ENCODE data around the gene TRIM69. TPM values are rescaled to one million over a fixed set of nuclear protein-coding genes. Genes with fewer than 3 reads are reported as not detected.
"Not testable (repeated sequence)": the region's sequence is repeated elsewhere in the genome, so short reads cannot be mapped to it uniquely, and the experiment has no call there.

The TRIM69 gene, protein sequence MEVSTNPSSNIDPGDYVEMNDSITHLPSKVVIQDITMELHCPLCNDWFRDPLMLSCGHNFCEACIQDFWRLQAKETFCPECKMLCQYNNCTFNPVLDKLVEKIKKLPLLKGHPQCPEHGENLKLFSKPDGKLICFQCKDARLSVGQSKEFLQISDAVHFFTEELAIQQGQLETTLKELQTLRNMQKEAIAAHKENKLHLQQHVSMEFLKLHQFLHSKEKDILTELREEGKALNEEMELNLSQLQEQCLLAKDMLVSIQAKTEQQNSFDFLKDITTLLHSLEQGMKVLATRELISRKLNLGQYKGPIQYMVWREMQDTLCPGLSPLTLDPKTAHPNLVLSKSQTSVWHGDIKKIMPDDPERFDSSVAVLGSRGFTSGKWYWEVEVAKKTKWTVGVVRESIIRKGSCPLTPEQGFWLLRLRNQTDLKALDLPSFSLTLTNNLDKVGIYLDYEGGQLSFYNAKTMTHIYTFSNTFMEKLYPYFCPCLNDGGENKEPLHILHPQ
- total RNA-seq, result 38.6 and 42.7 TPM in 2 replicates

DNA sequence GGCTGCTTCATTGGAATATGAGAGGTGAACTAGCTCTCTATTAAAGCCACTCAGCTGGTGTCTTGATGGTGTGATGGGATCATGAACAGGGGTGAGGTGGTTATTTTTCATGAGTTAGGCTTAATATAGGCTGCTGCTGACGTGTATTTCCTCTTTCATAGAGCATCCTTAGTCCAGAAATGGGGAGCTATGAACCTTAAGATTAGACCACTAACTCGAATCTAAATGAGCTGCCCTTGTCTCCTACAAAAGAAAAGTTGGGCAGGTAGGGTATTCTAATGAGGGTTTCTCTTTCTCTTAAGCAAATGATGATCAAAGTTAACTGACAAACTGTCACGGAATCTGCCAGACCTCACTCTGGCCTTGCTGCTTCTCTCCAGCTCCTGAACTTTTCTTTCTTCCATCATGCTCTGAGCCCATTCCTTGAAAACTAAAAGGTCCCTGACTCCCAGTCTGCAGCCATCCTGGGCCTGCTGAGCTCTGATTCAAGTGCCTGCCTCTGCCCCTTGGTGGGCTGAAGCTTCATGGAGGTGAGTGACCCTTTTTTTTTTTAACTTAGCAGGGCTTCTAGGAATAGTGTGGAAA is at the start of gene TRIM69:
TSS of gene TRIM69 (plus strand) at position 348 of the 585 bp plus-strand sequence. CDS start at position 525, 177 bp downstream.
- Mint-ChIP-seq H3K27ac (peak within 1 kb of the TSS; percentile 97), H3K4me3 (peak within 1 kb of the TSS; percentile 92), H3K4me1 (peaks cover 54% of the 10 kb centered on the region), H3K9me3 (no peaks in the 10 kb centered on the region), H3K27me3 (no peaks in the 10 kb centered on the region), H3K36me3 (ENCODE audit: low read depth) (peaks cover 17% of the 10 kb centered on the region)
- intact Hi-C loops (cut with micrococcal nuclease), result loop anchor here (1.0 kb wide), 1 partner anchor 8 kb away; no protein-coding TSS in a partner anchor
- DNase-seq, result peak; percentile 71

DNA sequence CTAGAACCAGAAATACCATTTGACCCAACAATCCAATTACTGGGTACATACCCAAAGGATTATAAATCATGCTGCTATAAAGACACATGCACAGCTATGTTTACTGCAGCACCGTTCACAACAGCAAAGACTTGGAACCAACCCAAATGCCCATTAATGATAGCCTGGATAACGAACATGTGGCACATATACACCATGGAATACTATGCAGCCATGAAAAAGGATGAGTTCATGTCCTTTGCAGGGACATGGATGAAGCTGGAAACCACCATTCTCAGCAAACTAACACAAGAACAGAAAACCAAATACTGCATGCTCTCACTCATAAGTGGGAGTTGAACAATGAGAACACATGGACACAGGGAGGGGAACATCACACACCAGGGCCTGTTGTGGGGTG is 47.0 kb upstream of the TRIM69 start:
- H3K27me3 Mint-ChIP-seq; intact Hi-C loops (cut with micrococcal nuclease); DNase-seq: not testable (repeated sequence)
- Mint-ChIP-seq H3K4me1 (peaks cover 30% of the 10 kb centered on the region), H3K27ac (peak overlapping the region; percentile 15), H3K4me3 (peak overlapping the region; percentile 28), H3K36me3 (ENCODE audit: low read depth) (peaks cover 33% of the 10 kb centered on the region), H3K9me3 (peaks cover 35% of the 10 kb centered on the region)

DNA sequence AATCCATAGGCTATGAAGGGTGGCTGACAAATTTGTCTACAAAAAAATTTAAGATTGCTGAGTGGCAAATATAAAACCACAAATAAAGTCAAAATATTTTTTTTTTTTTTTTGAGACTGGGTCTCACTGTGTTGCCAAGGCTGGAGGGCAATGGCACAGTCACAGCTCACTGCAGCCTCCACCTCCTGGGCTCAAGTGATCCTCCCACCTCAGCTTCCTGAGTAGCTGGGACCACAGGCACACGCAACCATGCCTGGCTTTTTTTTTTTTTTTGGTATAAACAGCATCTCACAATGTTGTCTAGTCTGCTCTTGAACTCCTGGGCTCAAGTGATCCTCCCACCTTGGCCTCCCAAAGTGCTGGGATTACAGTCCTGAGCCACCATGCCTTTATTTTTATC is 46.1 kb upstream of the TRIM69 start:
- intact Hi-C loops (cut with micrococcal nuclease); H3K4me3 Mint-ChIP-seq; H3K27me3 Mint-ChIP-seq; H3K27ac Mint-ChIP-seq: not testable (repeated sequence)
- DNase-seq, result peak; percentile 79
- peaks cover 26% of the 10 kb centered on the region for H3K36me3 Mint-ChIP-seq (ENCODE audit: low read depth)
- peaks cover 30% of the 10 kb centered on the region for H3K4me1 Mint-ChIP-seq
- peaks cover 32% of the 10 kb centered on the region for H3K9me3 Mint-ChIP-seq

DNA sequence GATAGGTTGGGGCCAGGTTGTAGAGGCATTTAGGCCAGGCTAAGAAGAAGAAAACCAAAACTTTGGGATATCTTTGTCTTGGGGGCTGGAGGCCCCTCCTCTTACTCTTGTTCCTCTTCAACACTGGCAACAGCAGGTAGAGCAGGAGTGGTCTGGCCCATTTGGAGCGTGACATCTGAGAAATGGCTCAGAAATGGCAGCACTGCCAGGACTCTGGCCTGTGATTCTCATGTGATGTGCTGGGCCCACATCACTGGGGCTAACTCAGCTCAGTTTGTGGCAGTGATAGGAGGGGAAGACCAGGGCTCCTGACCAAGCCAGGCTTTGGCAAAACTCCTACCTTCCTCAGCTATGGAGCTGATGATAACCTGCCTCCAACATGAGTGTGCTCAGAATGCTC is 43.7 kb upstream of the TRIM69 start:
- Mint-ChIP-seq H3K4me3 (no peak overlapping the region), H3K4me1 (peaks cover 22% of the 10 kb centered on the region)

DNA sequence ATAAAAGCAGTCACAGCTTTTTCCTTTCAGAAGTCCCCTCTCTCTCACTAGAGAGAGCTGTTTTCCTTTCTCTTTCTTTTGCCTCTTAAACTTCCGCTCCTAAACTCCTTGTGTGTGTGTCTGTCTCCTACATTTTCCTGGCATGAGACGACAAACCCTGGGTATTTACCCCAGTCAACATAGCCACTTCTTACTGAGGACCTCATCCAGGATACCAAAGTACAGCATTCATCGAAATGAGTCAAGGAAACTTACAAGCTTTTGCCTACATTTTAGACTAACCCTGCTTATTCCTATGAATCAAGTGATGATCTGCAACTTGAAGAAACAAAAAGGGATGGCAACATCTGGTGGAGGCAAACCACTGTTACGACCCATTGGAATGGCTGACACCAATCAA is 41.9 kb upstream of the TRIM69 start:
- Mint-ChIP-seq H3K27ac (no peak overlapping the region), H3K4me3 (no peak overlapping the region), H3K4me1 (peaks cover 15% of the 10 kb centered on the region), H3K9me3 (peaks cover 6% of the 10 kb centered on the region), H3K27me3 (peaks cover 11% of the 10 kb centered on the region), H3K36me3 (ENCODE audit: low read depth) (peaks cover 5% of the 10 kb centered on the region)
- no peak for DNase-seq
- intact Hi-C loops (cut with micrococcal nuclease), result no loop called here

More for the DNA sequence above, 43.7 kb upstream of the TRIM69 start:
- H3K27me3 Mint-ChIP-seq, result peaks cover 4% of the 10 kb centered on the region
- peaks cover 13% of the 10 kb centered on the region for H3K9me3 Mint-ChIP-seq
- no peak for DNase-seq
- intact Hi-C loops (cut with micrococcal nuclease), result no loop called here
- H3K27ac Mint-ChIP-seq, result no peak overlapping the region
- peaks cover 12% of the 10 kb centered on the region for H3K36me3 Mint-ChIP-seq (ENCODE audit: low read depth)

DNA sequence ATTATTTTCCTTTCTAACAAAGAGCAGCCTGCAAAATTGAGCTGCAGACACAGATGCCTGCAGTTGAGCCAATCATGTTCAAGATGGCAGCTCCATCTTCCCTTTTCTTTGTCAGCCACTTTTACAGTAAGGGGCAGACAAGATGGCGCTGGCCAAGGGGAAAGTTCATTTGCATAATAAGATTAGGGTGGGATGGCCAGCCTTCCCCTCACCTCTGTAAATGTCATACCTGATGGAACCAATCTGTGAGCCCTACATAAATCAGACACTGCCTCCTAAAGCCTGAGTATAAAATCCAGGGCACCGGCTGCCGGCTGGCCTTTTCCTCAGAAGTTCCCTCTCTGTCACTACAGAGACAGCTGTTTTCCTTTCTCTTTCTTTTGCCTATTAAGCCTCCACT is 41.0 kb upstream of the TRIM69 start:
- H3K36me3 Mint-ChIP-seq (ENCODE audit: low read depth), result peaks cover 5% of the 10 kb centered on the region
- H3K27ac Mint-ChIP-seq, result no peak overlapping the region
- intact Hi-C loops (cut with micrococcal nuclease), result no loop called here
- H3K4me3 Mint-ChIP-seq, result no peak overlapping the region
- H3K9me3 Mint-ChIP-seq, result peaks cover 10% of the 10 kb centered on the region
- no peak for DNase-seq
- H3K27me3 Mint-ChIP-seq, result peaks cover 15% of the 10 kb centered on the region
- peaks cover 12% of the 10 kb centered on the region for H3K4me1 Mint-ChIP-seq

DNA sequence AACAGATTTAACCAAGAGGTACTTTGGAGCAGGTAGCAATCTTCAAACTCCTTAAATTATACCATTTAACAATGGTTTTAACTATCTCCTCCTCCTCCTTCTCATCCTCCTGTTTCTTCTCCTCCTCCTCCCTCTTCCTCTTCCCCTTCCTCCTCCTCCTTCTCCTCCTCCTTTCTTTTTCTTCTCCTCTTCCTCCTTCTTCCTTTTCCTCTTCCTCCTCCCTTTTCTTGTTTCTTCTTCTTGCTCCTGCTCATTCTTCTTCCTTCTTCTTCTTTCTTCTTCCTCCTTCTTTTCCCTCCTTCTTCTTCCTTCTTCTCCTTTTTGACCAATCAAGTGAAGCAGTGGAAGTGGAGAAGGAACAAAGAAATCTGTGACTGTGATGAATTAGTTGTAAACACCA is 39.3 kb upstream of the TRIM69 start:
- Mint-ChIP-seq H3K4me1 (peaks cover 19% of the 10 kb centered on the region), H3K27ac (no peak overlapping the region), H3K9me3 (peaks cover 21% of the 10 kb centered on the region), H3K36me3 (ENCODE audit: low read depth) (peaks cover 15% of the 10 kb centered on the region), H3K4me3 (no peak overlapping the region), H3K27me3 (peaks cover 15% of the 10 kb centered on the region)
- no peak for DNase-seq
- intact Hi-C loops (cut with micrococcal nuclease), result no loop called here

DNA sequence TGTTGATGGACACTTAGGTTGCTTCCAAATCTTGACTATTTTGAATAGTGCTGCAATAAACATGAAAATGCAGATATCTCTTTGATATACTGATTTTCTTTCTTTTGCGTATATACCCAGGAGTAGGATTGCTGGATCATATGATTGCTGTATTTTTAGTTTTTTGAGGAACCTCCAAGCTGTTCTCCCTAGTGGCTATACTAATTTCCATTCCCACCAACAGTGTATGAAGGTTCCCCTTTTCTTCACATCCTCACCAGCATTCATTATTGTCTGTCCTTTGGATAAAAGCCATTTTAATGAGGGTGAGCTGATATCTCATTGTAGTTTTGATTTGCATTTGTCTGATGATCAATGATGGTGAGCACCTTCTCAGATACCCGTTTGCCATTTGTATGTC is 37.7 kb upstream of the TRIM69 start:
- H3K9me3 Mint-ChIP-seq, result peaks cover 30% of the 10 kb centered on the region
- intact Hi-C loops (cut with micrococcal nuclease), result no loop called here
- H3K4me1 Mint-ChIP-seq, result peaks cover 19% of the 10 kb centered on the region
- H3K36me3 Mint-ChIP-seq (ENCODE audit: low read depth), result peaks cover 23% of the 10 kb centered on the region
- peaks cover 15% of the 10 kb centered on the region for H3K27me3 Mint-ChIP-seq
- no peak overlapping the region for H3K27ac Mint-ChIP-seq
- DNase-seq, result no peak
- H3K4me3 Mint-ChIP-seq, result no peak overlapping the region

DNA sequence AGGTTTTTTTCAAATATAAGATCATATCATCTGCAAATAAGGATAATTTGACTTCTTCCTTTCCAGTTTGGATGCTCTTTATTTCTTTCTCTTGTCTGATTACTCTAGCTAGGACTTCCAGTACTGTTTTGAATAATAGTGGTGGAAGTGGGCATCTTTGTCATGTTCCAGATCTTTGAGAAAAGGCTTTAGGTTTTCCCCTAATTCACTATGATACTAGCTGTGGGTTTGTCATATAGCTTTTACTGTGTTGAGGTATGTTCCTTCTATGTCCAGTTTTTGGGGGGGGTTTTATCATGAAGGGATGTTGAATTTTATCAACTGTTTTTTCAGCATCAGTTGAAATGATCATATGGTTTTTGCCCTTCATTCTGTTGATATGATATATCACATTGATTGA is 35.7 kb upstream of the TRIM69 start:
- H3K27ac Mint-ChIP-seq, H3K4me3 Mint-ChIP-seq: not testable (repeated sequence)

DNA sequence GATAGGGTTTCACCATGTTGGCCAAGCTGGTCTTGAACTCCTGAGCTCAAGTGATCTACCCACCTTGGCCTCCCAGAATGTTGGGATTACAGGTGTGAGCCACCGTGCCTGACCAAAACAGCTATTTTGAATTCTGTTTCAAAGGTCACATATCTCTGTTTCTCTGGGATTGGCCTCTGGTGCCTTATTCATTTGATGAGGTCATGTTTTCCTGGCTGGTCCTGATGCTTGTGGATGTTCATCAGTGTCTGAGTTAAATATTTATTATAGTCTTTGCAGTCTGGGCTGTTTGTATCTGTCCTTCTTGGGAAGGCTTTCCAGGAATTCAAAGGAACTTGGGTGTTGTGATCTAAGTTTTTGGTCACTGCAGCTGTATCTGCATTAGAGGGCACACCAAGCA is 30.3 kb upstream of the TRIM69 start:
- intact Hi-C loops (cut with micrococcal nuclease), result no loop called here
- H3K9me3 Mint-ChIP-seq, result peaks cover 26% of the 10 kb centered on the region

More for the DNA sequence above, 35.7 kb upstream of the TRIM69 start:
- peaks cover 10% of the 10 kb centered on the region for H3K4me1 Mint-ChIP-seq
- intact Hi-C loops (cut with micrococcal nuclease), result loop anchor here (2.0 kb wide), 1 partner anchor 24 kb away; no protein-coding TSS in a partner anchor
- peaks cover 36% of the 10 kb centered on the region for H3K36me3 Mint-ChIP-seq (ENCODE audit: low read depth)
- H3K27me3 Mint-ChIP-seq, result peaks cover 15% of the 10 kb centered on the region
- peaks cover 42% of the 10 kb centered on the region for H3K9me3 Mint-ChIP-seq
- not testable (repeated sequence) for DNase-seq

DNA sequence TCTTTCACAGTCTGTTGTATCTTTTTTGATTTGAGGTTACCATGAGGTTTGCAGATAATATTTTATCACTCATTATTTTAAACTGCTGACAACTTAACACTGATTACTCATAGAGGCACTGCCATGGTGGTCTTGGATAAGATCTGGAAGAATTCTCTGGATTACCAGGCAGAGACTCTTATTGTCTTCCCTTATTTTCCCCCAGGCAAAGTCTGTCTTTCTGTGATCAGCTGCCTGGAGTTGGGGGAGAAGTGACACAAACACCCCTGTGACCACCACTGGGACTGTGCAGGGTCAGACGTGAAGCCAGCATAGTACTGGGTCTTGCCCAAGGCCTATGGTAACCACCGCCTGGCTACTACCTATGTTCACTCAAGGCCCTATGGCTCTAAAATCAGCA is 29.9 kb upstream of the TRIM69 start:
- peaks cover 26% of the 10 kb centered on the region for H3K4me1 Mint-ChIP-seq
- H3K27me3 Mint-ChIP-seq, result no peaks in the 10 kb centered on the region
- no peak for DNase-seq
- peaks cover 26% of the 10 kb centered on the region for H3K9me3 Mint-ChIP-seq
- intact Hi-C loops (cut with micrococcal nuclease), result no loop called here
- H3K36me3 Mint-ChIP-seq (ENCODE audit: low read depth), result peaks cover 43% of the 10 kb centered on the region
- H3K4me3 Mint-ChIP-seq, result no peak overlapping the region
- no peak overlapping the region for H3K27ac Mint-ChIP-seq

More for the DNA sequence above, 30.3 kb upstream of the TRIM69 start:
- peaks cover 27% of the 10 kb centered on the region for H3K4me1 Mint-ChIP-seq
- no peak overlapping the region for H3K27ac Mint-ChIP-seq
- DNase-seq, result no peak
- no peaks in the 10 kb centered on the region for H3K27me3 Mint-ChIP-seq
- peaks cover 41% of the 10 kb centered on the region for H3K36me3 Mint-ChIP-seq (ENCODE audit: low read depth)
- no peak overlapping the region for H3K4me3 Mint-ChIP-seq

DNA sequence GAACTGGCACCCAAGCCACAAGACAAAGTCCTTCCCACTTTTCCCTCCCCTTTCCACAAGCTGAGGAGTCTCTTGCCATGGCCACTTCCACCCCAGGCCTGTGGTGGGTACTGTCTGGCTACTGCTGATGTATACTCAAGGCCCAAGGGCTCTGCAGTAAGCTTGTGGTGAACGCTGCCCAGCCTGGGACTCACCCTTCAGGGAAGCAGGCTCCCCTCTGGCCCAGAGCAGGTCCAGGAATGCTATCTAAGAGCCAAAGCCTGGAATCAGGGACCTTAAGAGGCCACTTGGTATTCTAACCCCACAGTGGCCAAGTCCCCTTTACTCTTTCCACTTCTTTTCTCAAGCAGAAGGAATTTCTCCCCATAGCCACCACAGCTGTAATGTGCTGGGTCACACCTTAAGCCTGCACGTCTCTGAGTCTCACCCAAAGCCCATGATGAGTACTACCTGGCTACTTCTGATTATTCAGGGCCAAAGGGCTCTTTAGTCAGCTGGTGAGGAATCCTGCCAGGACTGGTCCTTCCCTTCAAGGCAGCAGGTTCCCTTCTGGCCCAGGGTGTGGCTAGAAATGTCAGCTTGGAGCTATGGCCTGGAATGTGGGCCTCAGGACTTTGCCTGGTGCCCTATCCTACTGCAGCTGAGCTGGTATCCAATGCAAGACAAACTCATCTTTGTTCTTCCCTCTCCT is 29.2 kb upstream of the TRIM69 start:
- peaks cover 44% of the 10 kb centered on the region for H3K36me3 Mint-ChIP-seq (ENCODE audit: low read depth)
- intact Hi-C loops (cut with micrococcal nuclease), result no loop called here

DNA sequence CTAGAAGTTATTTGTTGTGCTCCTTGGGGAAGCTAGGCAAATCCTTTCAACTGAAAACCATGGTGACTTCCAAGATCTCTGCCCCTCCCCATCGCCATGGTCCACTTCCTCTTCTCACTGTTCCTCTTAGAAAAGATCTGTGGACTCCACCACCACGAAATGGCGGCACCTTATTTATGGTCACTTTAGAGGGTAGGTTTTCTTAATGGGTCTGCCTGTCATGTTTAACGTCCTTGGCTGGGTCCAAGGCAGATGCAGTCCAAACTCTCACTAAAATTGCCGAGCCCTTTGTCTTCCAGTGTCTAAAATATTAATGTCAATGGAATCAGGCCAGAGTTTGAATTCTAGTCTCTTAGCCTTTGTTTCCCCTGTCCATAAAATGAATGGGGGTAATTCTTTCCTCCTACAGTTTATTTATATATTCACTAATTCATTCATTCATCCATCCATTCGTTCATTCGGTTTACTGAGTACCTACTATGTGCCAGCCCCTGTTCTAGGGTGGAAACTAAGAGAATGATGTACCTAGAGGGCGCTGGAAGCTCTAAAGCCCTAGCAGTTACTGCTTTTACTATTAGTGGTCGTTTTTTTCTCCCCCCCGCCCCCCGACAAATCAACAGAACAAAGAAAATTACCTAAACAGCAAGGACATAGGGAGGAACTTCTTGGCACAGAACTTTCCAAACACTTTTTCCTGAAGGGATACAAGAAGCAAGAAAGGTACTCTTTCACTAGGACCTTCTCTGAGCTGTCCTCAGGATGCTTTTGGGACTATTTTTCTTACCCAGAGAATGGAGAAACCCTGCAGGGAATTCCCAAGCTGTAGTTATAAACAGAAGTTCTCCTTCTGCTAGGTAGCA is 25.9 kb upstream of the TRIM69 start:
- peaks cover 39% of the 10 kb centered on the region for H3K4me1 Mint-ChIP-seq
- intact Hi-C loops (cut with micrococcal nuclease), result loop anchor here (1.0 to 5.0 kb wide), 6 partner anchors 9 to 492 kb away; partner anchors contain the start of genes CTDSPL2 and SPG11
- peak overlapping the region; percentile 100 for H3K27ac Mint-ChIP-seq
- peaks cover 1% of the 10 kb centered on the region for H3K9me3 Mint-ChIP-seq
- no peaks in the 10 kb centered on the region for H3K27me3 Mint-ChIP-seq
- H3K4me3 Mint-ChIP-seq, result peak overlapping the region; percentile 94
- H3K36me3 Mint-ChIP-seq (ENCODE audit: low read depth), result peaks cover 56% of the 10 kb centered on the region
- peak; percentile 83 for DNase-seq

More for the DNA sequence above, 29.2 kb upstream of the TRIM69 start:
- no peak for DNase-seq
- Mint-ChIP-seq H3K9me3 (peaks cover 21% of the 10 kb centered on the region), H3K27me3 (no peaks in the 10 kb centered on the region), H3K27ac (no peak overlapping the region), H3K4me3 (no peak overlapping the region), H3K4me1 (peaks cover 24% of the 10 kb centered on the region)
